HG03175 (cell line): ENCODE measurements around the gene COL25A1.
"Not testable (repeated sequence)": the region's sequence is repeated elsewhere in the genome, so short reads cannot be mapped to it uniquely, and the experiment has no call there.

Experiments
- ATAC-seq: cut with Tn5 transposase; IDR thresholded peaks from one replicate; pipeline ENCODE4 v1.9.1; 2021; ENCODE audit warnings: mild to moderate bottlenecking, moderate library complexity; ENCODE audit not compliant: unreplicated experiment

The COL25A1 gene

GRCh38 chr4:109020861-109021260 lies 281.6 kb downstream of the COL25A1 start:
- no peak for ATAC-seq

DNA sequence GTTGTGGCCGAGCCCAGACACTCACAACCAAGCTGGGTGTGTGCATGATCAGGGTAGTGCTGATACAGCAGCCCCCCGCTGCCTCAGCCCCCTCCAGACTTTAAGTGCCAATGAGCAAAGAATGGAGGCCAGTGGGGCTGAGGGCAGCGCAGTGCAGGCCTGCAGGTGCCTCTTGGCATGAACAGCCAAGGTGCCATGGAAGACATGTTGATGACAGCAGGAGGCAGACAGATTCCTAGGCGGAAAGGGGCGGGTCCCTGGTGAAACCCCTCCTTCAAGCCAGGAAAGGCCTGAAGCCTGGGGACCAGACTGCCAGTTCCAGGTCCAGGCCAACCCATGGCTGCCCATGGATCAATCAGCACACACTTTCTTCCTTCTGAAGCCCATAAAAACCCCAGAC lies 286.3 kb downstream of the COL25A1 start:
- ATAC-seq, result no peak

DNA sequence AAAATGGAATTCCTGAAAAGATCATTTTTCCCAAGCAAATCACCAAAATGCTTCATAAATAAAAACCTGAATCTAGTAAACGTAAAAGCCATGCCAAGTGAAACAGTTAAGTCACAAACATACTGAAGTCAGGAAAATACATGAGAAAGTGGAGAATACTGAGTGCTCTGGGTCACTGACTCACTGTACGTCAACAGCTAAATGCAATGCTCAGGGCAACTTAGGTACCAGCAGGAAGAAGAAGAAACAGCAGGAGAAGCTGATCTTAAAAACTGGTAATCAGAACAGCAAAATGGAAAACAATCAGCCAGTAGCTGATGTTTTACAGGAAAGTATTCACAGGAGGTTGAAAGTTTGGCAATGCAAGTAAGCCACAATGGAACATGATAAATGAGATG lies 287.0 kb downstream of the COL25A1 start:
- ATAC-seq, result no peak

DNA sequence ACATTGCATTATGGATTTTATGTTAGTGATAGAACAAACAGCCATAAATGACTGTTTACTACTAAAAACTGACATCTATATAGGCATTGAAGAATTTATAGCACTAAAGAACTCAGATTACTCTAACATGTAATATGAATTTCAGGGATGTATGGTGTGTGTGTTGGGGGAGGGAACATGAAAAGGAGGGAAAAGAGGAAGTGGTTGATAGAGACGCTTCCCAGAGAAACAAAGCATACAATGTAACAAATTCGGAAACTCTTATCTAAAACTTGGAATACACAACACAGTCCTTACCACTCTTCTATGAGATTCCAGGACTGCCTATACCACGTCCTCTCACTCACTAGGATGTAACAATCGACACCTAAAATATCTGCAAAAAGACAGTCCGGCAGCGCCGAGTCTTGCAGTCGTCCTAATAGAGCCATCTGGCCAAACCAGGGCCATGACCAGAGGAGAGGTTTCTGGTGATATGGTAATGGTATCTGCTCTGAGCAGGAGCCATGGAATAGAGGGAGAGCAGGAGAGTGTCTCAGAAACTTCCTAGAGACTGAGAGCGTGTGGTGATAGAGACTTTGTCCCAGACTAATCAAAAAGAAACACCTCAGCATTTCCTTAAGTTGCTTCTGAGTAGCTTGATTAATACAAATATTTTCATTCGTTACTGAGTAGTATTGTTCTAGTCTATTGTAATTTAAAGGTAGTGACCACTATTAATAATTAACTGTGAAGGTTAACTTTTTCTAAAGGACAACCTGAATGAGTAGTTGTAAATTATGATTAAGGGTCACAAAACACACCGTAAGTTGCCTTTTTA lies 287.7 kb downstream of the COL25A1 start:
- ATAC-seq, result no peak

DNA sequence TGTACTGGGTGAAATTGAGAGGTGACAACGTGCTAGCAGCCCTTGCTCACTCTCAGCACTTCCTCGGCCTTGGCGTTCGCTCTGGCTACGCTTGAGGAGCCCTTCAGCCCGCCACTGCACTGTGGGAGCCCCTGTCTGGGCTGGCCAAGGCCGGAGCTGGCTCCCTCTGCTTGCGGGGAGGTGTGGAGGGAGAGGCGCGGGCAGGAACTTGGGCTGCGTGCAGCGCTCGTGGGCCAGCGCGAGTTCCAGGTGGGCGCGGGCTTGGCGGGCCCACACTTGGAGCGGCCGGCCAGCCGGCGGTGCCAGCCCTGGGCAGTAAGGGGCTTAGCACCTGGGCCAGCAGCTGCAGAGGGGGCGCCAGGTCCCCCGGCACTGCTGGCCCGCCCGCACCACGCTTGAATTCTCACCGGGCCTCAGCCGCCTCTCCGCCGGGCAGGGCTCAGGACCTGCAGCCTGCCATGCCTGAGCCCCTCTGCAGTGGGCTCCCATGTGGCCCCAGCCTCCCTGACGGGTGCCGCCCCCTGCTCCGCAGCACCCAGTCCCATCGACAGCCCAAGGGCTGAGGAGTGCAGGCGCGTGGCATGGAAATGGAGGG lies 290.1 kb downstream of the COL25A1 start:
- no peak for ATAC-seq

GRCh38 chr4:109011241-109012026 lies 291.0 kb downstream of the COL25A1 start:
- ATAC-seq, result no peak

DNA sequence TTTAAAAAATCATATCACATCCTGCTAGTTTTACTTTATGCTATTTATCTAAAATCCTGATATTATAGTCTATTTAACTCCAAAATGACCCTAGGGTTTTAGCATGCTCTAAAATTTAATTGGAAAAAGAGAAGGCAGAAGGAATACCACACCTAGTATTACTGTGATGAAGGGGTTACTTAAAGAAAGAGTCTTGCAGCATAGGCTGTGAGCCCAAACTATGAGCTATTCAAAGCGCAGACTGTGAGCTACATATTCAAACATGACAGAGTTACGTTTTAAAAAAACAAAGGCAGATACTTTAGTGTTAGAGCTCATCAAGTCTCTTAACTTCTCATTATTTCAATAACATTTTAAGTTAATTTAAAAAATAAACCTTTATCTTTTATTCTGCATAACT lies 291.9 kb downstream of the COL25A1 start:
- ATAC-seq, result no peak

DNA sequence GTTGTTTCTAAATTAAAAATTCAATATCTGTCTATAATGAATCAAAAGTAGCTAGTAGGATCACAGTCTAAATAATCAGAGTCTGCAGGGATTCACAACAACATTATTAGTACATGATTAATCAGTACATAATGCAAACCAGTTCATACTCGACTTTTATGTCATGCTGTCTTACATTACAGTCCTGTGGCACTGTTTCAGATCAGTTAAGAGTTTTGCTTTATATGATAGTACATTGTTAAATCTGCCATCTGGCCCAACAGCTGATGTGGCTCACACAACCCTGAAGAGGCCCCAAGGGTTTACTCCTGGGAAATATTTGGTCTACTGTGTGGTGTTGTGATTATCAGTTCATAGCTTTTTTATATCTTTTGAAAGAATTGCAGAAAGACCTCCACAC lies 292.5 kb downstream of the COL25A1 start:
- ATAC-seq, result no peak

- ATAC-seq, result no peak
Measured at GRCh38 chr4:109007976-109008375, 294.5 kb downstream of the COL25A1 start.

GRCh38 chr4:109005523-109005922 lies 296.9 kb downstream of the COL25A1 start:
- ATAC-seq, result no peak

DNA sequence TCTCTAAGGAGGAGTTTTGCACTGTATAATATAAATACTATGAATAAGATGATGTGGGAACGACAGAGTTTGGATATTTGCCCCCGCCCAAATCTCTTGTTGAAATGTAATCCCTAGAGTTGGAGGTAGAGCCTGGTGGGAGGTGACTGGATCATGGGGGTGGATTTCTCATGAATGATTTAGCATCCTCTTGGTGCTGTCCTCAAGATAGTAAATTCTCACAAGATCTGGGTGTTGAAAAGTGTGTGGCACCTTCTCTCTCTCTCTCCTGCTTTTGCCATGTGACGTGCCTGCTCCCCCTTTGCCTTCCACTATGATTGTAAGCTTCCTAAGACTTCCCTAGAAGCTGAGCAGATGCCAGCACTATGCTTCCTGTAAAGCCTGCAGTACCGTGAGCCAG lies 298.0 kb downstream of the COL25A1 start:
- ATAC-seq, result no peak

DNA sequence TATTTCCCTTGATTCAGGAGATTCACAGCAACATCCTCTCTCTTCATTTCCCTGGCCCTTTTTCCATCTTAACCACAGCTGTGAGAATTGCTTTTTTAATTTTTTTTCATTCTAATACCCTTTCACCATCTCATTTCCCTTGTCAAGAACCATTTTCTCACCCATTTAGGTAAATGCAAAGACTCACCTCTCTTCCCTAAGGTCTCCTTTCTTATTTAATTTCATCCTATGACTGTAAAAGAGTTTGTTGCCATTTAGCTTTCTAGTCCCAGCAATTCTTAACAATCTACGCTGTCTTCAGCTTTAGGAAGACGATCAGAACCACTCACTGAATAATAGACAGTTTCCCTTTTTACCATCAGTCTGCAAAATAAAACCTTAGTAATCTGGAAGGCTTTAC lies 298.5 kb downstream of the COL25A1 start:
- no peak for ATAC-seq

- no peak for ATAC-seq
Measured at GRCh38 chr4:108991551-108992328, 310.7 kb downstream of the COL25A1 start.

DNA sequence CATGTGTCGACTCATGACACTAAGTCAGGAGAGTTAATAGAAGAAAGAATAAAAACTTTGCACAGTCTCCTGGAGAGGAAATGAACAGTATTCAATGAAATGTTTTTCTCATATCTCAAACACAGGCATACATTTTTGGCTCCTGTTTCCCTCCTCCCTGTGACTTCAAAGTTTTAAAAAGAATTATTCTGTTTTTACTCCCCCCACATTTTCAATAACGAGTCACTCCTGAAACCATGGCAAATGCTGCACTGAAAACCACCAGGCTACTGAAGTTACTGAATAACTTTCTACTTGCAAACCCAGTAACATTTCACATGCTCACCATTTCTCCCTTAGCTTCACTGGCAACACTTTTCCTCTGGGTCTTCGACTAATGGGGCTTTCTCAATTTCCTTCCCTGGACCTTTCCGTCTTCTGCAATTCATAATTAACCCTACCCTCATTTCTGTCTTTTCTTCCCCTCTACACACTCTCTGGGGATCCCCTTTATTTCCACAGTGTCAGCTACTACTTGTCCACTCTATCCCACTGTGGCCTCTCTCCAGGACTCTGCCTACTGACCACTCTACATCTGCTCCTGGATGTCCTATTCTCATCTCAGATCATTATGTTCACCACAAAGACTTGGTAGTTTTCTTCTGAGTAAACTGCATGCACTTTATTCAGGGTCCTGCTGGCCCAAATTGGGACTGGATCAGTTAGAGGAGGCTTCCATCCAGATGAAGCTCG lies 313.8 kb downstream of the COL25A1 start:
- peak; percentile 71 for ATAC-seq

- not testable (repeated sequence) for ATAC-seq
Measured at GRCh38 chr4:108984495-108984894, 318.0 kb downstream of the COL25A1 start.

GRCh38 chr4:108982402-108983185 lies 319.9 kb downstream of the COL25A1 start:
- ATAC-seq, result no peak

DNA sequence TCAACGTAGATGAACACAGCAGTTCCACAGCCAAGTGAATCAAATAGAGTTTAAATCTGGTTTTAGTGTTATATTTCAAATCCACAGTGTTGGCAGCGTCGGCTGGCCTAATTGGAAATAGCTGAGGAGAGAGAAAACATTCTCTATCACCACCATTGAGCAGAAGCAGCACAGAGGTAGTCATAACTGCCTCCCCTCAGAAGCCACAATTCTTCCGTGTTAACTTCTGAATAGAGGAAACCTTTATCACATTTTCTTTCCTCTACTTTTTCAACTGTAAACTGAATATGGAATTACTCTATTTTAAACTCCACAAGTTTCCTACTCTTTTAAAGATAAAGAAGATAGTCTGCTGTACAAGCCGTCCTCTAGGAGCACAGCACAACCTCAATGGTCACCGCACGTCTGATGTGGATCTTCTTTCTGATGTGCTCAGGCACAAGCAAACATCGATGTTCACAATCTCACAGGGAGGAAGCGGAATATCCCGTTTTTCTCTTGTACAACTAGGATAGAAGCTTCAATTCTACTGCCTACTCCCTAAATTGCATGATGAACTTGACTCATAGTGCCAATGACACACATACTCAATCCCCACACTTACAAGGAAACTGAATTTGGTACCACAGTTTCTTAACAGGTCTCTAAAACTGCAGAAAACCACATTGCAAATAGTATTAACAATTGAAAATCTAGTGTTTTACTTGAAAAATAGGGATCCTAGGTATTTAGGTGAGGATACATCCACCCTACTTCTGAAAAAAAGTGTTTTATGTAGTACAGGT lies 321.8 kb downstream of the COL25A1 start:
- ATAC-seq, result no peak

- no peak for ATAC-seq
Measured at GRCh38 chr4:108979759-108980158, 322.7 kb downstream of the COL25A1 start.

GRCh38 chr4:108978066-108978465 lies 324.4 kb downstream of the COL25A1 start:
- no peak for ATAC-seq
